GM19438 (cell line): Measurements from ENCODE around the gene MSX1.

Experiments
- ATAC-seq: cut with Tn5 transposase; IDR thresholded peaks from one replicate; pipeline ENCODE4 v1.9.1; 2021; ENCODE audit warnings: low read depth; ENCODE audit not compliant: unreplicated experiment

The MSX1 gene

DNA sequence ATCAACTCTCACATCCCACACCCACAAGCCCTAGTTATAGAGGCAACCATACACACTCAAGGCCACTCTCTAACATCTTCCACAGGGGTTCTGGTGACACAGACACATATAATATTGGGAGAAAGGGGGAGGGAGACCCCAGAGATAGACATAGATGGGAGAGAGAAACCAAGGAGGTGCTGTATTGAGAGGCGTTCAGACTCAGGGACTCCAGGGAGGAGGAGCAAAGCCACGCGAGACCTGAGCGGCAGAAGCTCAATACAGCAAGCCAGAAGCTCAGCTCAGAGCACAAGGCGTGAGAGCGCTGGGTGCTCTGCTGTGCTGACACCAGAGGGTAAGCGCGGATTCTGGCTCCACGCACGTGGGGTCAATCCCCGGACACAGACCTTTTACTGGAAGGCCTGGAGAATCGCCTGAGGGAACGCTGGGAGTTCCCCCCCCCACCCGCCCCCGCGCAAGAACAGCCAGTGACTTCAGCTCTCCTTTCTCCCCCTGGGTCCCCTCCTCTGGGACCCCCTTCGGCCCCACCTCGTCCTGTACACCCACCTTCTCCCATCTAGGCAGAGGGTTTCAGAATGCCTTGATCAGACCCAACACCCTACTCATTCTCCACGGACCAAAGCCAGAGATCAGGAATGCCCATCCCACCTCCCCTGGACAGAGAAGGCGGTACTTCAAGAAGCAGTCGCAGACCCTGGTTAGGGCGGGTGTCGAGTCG is 8.7 kb downstream of the MSX1 start:
- no peak for ATAC-seq

- no peak for ATAC-seq
Observed at GRCh38 chr4:4868758-4869723, 9.6 kb downstream of the MSX1 start.

- ATAC-seq, result no peak
Observed at GRCh38 chr4:4869731-4870571, 10.5 kb downstream of the MSX1 start.

DNA sequence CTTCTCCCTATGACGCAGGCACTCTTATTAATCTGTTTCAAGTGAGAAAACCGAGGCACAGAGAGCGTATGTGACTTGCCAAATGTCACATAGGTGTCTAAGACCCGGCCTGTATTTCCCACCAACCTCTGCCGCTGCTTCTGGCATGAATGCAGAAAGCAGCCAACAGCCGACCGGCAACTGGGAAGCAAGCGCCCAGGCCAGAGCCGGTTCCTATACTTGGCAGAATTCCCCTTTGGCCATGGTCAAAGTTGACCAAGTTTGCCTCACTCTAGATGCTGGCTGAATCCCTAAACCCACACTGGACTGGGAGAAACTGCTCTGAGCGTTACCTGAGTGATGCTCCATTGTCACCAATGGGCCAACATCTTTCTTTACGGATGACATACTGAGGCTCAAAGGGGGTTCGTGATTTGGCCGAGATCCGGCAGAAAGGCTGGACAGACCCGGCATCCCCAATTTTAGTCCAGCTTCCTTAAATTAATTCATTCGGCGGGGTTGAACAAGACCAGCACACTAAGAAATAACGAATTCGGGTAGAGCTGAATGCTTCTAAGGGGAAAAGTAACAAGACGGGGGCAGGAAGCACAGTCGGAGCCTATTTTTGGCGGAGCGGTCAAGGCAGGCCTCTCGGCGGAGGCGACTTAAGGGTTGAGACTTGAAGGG is 11.2 kb downstream of the MSX1 start:
- no peak for ATAC-seq

DNA sequence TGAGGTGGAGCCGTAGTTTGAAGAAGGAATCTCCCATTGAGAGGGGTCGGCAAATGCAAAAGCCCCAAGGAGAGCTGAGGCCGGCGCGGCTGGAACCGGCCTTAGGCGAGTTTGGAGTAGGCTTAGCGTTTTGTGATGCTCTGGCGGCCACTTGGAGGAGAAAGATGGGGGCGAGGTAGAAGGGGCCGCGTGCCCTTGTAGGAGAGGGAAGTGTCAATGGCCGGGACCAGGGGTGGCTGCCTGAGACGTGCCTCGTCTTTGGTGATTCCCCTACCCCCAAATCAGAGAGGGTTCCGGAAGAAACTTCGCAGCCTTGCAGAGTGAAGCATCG is 11.7 kb downstream of the MSX1 start:
- no peak for ATAC-seq

- no peak for ATAC-seq
Observed at GRCh38 chr4:4871573-4872313, 12.3 kb downstream of the MSX1 start.

DNA sequence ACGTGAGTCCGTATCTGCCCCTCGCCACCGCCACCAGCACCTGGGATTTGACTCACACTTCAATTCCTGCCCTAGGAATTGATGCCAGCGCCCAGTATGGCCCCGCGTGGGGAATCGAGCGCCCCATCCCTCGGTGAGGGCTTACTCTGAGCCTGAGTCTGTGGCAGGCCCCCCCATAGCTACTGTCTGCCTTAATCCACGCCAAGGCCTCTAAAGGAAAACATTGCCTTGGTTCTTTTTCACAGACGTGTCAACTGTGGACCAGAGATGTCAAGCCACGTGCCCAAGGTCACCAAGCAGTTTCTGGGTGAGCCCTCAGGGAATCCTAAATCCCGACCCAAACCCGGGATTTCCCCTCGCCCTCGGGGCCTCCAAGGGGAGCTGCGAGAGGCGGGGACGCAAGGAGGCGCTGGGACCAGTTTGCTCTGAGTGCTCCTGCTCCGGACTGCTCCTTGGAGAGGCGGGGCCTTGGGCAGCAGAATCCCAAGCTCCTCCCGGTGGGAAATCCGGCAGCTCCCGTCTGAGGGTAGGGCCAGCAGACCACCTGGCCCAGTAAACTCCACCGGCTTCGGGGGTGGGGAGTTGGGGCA is 12.9 kb downstream of the MSX1 start:
- ATAC-seq, result no peak

- ATAC-seq, result no peak
Observed at GRCh38 chr4:4873203-4873602, 13.7 kb downstream of the MSX1 start.

DNA sequence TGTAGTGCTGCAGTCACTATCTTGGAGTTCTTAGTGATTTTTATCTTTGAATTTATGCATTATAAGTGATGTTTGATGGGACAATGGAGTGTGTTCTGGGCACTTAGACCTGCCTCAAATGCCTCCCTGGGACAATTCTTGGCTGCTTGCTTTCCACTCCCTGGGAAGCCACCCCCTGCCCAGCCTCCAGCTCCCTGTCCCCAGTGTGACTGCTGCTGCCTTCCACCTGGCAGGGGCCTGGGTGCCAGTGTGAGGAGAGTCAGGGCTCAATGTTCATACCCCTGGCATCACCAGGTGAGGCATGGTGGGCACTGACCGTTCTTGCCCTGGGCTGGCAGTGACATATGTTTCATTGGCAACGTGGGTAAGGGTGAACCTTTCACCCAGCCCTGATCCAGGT is 14.8 kb downstream of the MSX1 start:
- no peak for ATAC-seq

GRCh38 chr4:4875147-4875546 is 15.7 kb downstream of the MSX1 start:
- ATAC-seq, result no peak

DNA sequence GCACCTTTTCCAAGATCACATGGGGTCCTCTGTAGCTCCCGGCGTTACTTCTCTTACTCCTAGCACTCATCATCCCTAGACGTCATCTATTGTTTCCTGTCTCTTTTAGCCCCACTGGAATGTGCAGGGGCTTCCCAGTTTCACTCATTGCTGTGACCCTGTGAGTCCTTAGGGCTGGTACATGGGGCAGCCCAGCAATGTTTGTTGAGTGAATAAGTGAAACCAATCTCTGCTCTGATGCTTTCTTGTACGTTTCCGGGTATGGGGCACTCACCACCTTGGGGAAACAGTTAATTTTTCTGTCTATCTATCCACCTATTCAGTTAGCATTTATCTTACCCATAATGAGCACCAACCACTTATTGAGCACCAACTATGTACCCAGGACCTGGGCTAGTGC is 16.1 kb downstream of the MSX1 start:
- no peak for ATAC-seq

- ATAC-seq, result no peak
Observed at GRCh38 chr4:4876945-4877661, 17.6 kb downstream of the MSX1 start.

DNA sequence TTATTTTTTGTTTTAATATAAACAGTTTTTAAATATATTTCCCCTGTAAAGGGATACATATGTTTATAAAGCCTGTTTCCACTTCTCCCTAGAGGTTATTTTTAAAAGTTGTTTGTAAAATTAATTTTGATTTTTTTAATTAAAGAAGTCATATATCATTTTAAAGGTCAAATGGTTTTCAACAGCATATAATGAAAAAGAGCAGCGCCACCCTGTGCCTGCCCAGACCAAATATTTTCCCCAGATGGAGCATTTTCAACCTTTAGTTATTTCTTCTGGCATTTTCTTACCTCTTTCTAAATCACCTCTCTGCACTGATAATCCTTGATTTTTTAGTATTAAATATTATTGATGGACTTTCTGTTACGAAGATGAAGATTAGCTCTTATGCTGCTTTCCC is 21.0 kb downstream of the MSX1 start:
- no peak for ATAC-seq

GRCh38 chr4:4881432-4881831 is 22.0 kb downstream of the MSX1 start:
- no peak for ATAC-seq

DNA sequence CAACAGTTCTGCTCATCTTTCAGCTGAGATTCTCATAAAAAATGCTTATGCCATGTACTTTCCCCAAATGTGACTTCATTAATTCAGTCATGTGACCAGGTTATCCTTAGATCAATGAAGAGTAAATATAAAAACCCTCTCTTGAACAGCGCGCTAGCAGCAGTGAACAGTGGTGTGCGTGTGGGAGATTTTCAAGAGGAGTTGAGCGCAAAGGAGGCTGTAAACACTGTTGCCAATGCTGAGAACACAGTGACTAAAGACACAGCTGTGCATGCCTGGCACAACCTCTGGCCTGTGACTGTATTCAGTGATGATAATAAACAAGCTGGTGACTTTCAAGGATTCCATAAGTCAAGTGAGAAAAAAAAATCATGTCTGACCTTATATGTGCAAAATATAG is 25.1 kb downstream of the MSX1 start:
- no peak for ATAC-seq

DNA sequence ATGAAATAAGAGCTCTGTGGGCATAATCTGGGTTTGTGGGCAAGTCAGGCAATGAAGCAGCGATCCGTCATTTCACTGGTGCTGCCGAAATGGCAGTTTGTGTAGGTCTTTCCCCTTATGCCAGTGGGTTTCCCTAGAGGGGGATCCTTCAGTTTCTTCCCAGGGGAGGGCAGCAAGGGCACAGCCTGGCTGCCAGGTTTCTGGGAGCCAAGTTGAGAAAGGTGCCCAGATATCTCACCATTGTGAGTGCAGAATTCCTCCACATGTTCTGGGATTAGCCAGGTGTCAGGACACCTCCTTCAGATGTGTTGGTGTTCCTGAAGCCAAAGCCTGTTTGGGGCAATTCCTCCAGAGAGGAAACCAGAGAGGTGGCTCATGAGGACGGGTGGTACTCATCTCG is 28.0 kb downstream of the MSX1 start:
- no peak for ATAC-seq

GRCh38 chr4:4888695-4889094 is 29.2 kb downstream of the MSX1 start:
- ATAC-seq, result no peak

GRCh38 chr4:4889781-4890180 is 30.3 kb downstream of the MSX1 start:
- no peak for ATAC-seq
